HG02798 (cell line): ENCODE data around the gene LTB4R2.
A peak's percentile ranks its signal among the peaks of the same experiment; 100 is the strongest.
"Not testable (repeated sequence)": the region's sequence is repeated elsewhere in the genome, so short reads cannot be mapped to it uniquely, and the experiment has no call there.

ENCODE experiments used
- ATAC-seq: cut with Tn5 transposase; IDR thresholded peaks from one replicate; pipeline ENCODE4 v1.9.1; 2021; ENCODE audit warnings: mild to moderate bottlenecking; ENCODE audit not compliant: unreplicated experiment, poor library complexity

Gene LTB4R2

GRCh38 chr14:24335461-24336171 lies 25.7 kb downstream of the LTB4R2 start:
- ATAC-seq, result no peak

- ATAC-seq, result no peak
Measured at GRCh38 chr14:24337144-24337823, 27.3 kb downstream of the LTB4R2 start.

GRCh38 chr14:24337824-24338175 lies 27.9 kb downstream of the LTB4R2 start:
- no peak for ATAC-seq

GRCh38 chr14:24338843-24339242 lies 28.9 kb downstream of the LTB4R2 start:
- no peak for ATAC-seq

GRCh38 chr14:24339284-24340151 lies 29.6 kb downstream of the LTB4R2 start, which contains the start of gene RIPK3:
TSS of gene RIPK3 (minus strand) at chr14:24339991. CDS start at chr14:24339826, 165 bp downstream.
- ATAC-seq, result peak; percentile 80

GRCh38 chr14:24340606-24341005 lies 30.7 kb downstream of the LTB4R2 start:
- ATAC-seq, result no peak

- ATAC-seq, result no peak
Measured at GRCh38 chr14:24342889-24343288, 32.9 kb downstream of the LTB4R2 start.

- no peak for ATAC-seq
Measured at GRCh38 chr14:24343795-24344660, 34.1 kb downstream of the LTB4R2 start.

- ATAC-seq, result no peak
Measured at GRCh38 chr14:24347134-24347533, 37.2 kb downstream of the LTB4R2 start.

GRCh38 chr14:24348186-24348585 lies 38.2 kb downstream of the LTB4R2 start:
- no peak for ATAC-seq

- no peak for ATAC-seq
Measured at GRCh38 chr14:24349742-24350141, 39.8 kb downstream of the LTB4R2 start.

- ATAC-seq, result no peak
Measured at GRCh38 chr14:24351517-24351916, 41.6 kb downstream of the LTB4R2 start.

- no peak for ATAC-seq
Measured at GRCh38 chr14:24353559-24354481, 43.9 kb downstream of the LTB4R2 start.

GRCh38 chr14:24354482-24354825 lies 44.5 kb downstream of the LTB4R2 start:
- ATAC-seq, result not testable (repeated sequence)

GRCh38 chr14:24355009-24355408 lies 45.1 kb downstream of the LTB4R2 start:
- ATAC-seq, result no peak

- ATAC-seq, result no peak
Measured at GRCh38 chr14:24356208-24356607, 46.3 kb downstream of the LTB4R2 start.

- ATAC-seq, result no peak
Measured at GRCh38 chr14:24360281-24360680, 50.3 kb downstream of the LTB4R2 start.

- no peak for ATAC-seq
Measured at GRCh38 chr14:24361326-24361725, 51.4 kb downstream of the LTB4R2 start.
